HEK293 (cell line): ENCODE data around the gene EIPR1.

Experiments
- CTCF ChIA-PET: fragments of 350-600 bp; formaldehyde crosslinking; extraction: SDS; loops from one replicate; lab custom pipeline; 2021; ENCODE audit warnings: antibody characterized with exemption; lab: Yijun Ruan, JAX
- POLR2A ChIA-PET: fragments of 300-600 bp; formaldehyde crosslinking; extraction: SDS; loops from one replicate; lab custom pipeline; 2020; ENCODE audit warnings: antibody characterized with exemption, inconsistent platforms; lab: Yijun Ruan, JAX
- H3K27ac ChIP-seq: fragments of 200-500 bp; sonication (Bioruptor generic); 2 replicates; pipeline ENCODE4 v1.5.1; 2014; ENCODE audit warnings: low read depth, low read length, control low read depth, inconsistent platforms; ENCODE audit errors: extremely low read depth
- H3K36me3 ChIP-seq, 2 experiments: fragments of 200-500 bp in 1 of 2; sonication (Bioruptor generic) in 1 of 2; 1 replicate in 1 of 2; 2 replicates in 1 of 2; pipeline ENCODE4 v1.5.1; 2014 to 2017; ENCODE audit warnings: inconsistent platforms in 2 of 2, low read length in 2 of 2; ENCODE audit not compliant: control insufficient read depth in 2 of 2, insufficient read depth in 1 of 2
- H3K4me1 ChIP-seq: fragments of 200-500 bp; sonication (Bioruptor generic); 2 replicates; pipeline ENCODE4 v1.5.1; 2014; ENCODE audit warnings: mild to moderate bottlenecking, low read length, inconsistent platforms; ENCODE audit not compliant: control insufficient read depth, insufficient read depth
- H3K4me3 ChIP-seq: 2 replicates; pipeline ENCODE4 v1.5.1; 2011; ENCODE audit warnings: low read depth, mild to moderate bottlenecking, control low read depth, low read length, moderate library complexity
- H3K9me3 ChIP-seq: fragments of 200-500 bp; sonication (Bioruptor generic); 2 replicates; pipeline ENCODE4 v1.5.1; 2014; ENCODE audit warnings: low read depth, low read length, inconsistent platforms; ENCODE audit not compliant: control insufficient read depth, insufficient read depth
- PRDM2 ChIP-seq: fragments of 450-650 bp; formaldehyde crosslinking; IDR thresholded peaks from 2 replicates; pipeline ENCODE4 v1.5.1; 2016; ENCODE audit warnings: missing biosample characterization, missing genetic modification characterization, borderline replicate concordance
- TSHZ1 ChIP-seq: fragments of 450-650 bp; formaldehyde crosslinking; IDR thresholded peaks from 2 replicates; pipeline ENCODE4 v1.5.1; 2016; ENCODE audit warnings: missing biosample characterization, missing genetic modification characterization, borderline replicate concordance
- YY2 ChIP-seq: fragments of 450-650 bp; formaldehyde crosslinking; IDR thresholded peaks from 2 replicates; pipeline ENCODE4 v1.5.1; 2016; ENCODE audit warnings: missing biosample characterization, missing genetic modification characterization
- ZBTB21 ChIP-seq: fragments of 450-650 bp; formaldehyde crosslinking; IDR thresholded peaks from 2 replicates; pipeline ENCODE4 v1.5.1; 2017; ENCODE audit warnings: missing biosample characterization, missing genetic modification characterization
- ZBTB7A ChIP-seq: fragments of 450-650 bp; formaldehyde crosslinking; IDR thresholded peaks from 2 replicates; pipeline ENCODE4 v1.5.1; 2016; ENCODE audit warnings: low read depth, missing biosample characterization, missing genetic modification characterization
- ZNF174 ChIP-seq: fragments of 450-650 bp; formaldehyde crosslinking; IDR thresholded peaks from 2 replicates; pipeline ENCODE4 v1.5.0; 2017; ENCODE audit warnings: missing biosample characterization, mild to moderate bottlenecking, missing genetic modification characterization
- ZNF239 ChIP-seq: fragments of 450-650 bp; formaldehyde crosslinking; IDR thresholded peaks from 2 replicates; pipeline ENCODE4 v1.5.1; 2016; ENCODE audit warnings: missing biosample characterization, missing genetic modification characterization
- ZNF274 ChIP-seq, 2 experiments: fragments of 200-500 bp in 1 of 2; fragments of 450-650 bp in 1 of 2; sonication (Bioruptor generic) in 1 of 2; formaldehyde crosslinking in 1 of 2; IDR thresholded peaks; 2 replicates each; pipeline versions ENCODE4 v1.5.1 to v1.6.1; 2014 to 2016; ENCODE audit warnings: borderline replicate concordance in 1 of 2, inconsistent platforms in 1 of 2, low read length in 1 of 2, missing biosample characterization in 1 of 2, missing genetic modification characterization in 1 of 2
- ZNF366 ChIP-seq: fragments of 450-650 bp; formaldehyde crosslinking; conservative IDR thresholded peaks from 2 replicates; pipeline ENCODE4 v1.5.1; 2016; ENCODE audit warnings: missing biosample characterization, missing genetic modification characterization
- ZNF394 ChIP-seq: fragments of 450-650 bp; formaldehyde crosslinking; IDR thresholded peaks from 2 replicates; pipeline ENCODE4 v1.5.1; 2016; ENCODE audit warnings: missing biosample characterization, missing genetic modification characterization, mild to moderate bottlenecking, moderate library complexity, borderline replicate concordance
- ZNF571 ChIP-seq: fragments of 450-650 bp; formaldehyde crosslinking; IDR thresholded peaks from 2 replicates; pipeline ENCODE4 v1.5.0; 2017; ENCODE audit warnings: missing biosample characterization, missing genetic modification characterization
- ZNF658 ChIP-seq: fragments of 450-650 bp; formaldehyde crosslinking; IDR thresholded peaks from 2 replicates; pipeline ENCODE4; 2016; ENCODE audit warnings: missing biosample characterization, missing genetic modification characterization
- ZNF830 ChIP-seq: fragments of 450-650 bp; IDR thresholded peaks from 2 replicates; pipeline ENCODE4 v1.5.0; 2018; ENCODE audit warnings: missing biosample characterization, missing genetic modification characterization, low read depth, mild to moderate bottlenecking, moderate library complexity

Gene EIPR1

GRCh38 chr2:3197308-3197707 lies 180.3 kb downstream of the EIPR1 start (continued):
- no peak for TF ChIP-seq YY2 (tag by site-specific recombination)

- no peaks in the 10 kb centered on the region for H3K9me3 ChIP-seq
- CTCF ChIA-PET: interaction anchor here (0.6 to 0.7 kb wide), 2 partner anchors 34 to 86 kb away, joined by 4 to 6 read pairs; no protein-coding TSS in a partner anchor
- peaks cover 0 to 45% of the 10 kb centered on the region in 2 experiments; a peak in 1 of 3 replicates for H3K36me3 ChIP-seq
- TF ChIP-seq ZNF239 (tag by site-specific recombination): no peak
- TF ChIP-seq ZNF571: no peak
- TF ChIP-seq ZNF274 (IDR thresholded peaks at IDR 0.05; ENCODE audit: low read length): no peak
- TF ChIP-seq ZNF274 (tag by site-specific recombination; IDR thresholded peaks at IDR 0.05; ENCODE audit: borderline replicate concordance): no peak
- TF ChIP-seq ZNF658 (tag by site-specific recombination): no peak
- no peak for TF ChIP-seq PRDM2
- TF ChIP-seq YY2 (tag by site-specific recombination): no peak
- no peak for TF ChIP-seq ZNF830
- TF ChIP-seq ZBTB21 (tag by site-specific recombination): no peak
- no peak for TF ChIP-seq TSHZ1 (tag by site-specific recombination)
- no peak for TF ChIP-seq ZNF366 (tag by site-specific recombination)
- no peak for TF ChIP-seq ZNF174 (tag by site-specific recombination)
- TF ChIP-seq ZNF394 (tag by site-specific recombination): no peak
- no peak for TF ChIP-seq ZBTB7A
- H3K4me1 ChIP-seq: no peaks in the 10 kb centered on the region
- no peak overlapping the region for H3K4me3 ChIP-seq
- POLR2A ChIA-PET: no interaction called here
- no peak overlapping the region for H3K27ac ChIP-seq
Observed at GRCh38 chr2:3196716-3197115, 180.9 kb downstream of the EIPR1 start.
